CD4-positive, alpha-beta T cell treated with Interleukin-1 beta for 1 hour (primary cell): ENCODE results near the gene PDE4D.
"Not testable (repeated sequence)": the region's sequence is repeated elsewhere in the genome, so short reads cannot be mapped to it uniquely, and the experiment has no call there.

ENCODE experiments used
- DNase-seq, 2 donors: peaks; one replicate each; pipeline ENCODE4 v3.0.0-alpha.2; 2020 to 2022

PDE4D gene

DNA sequence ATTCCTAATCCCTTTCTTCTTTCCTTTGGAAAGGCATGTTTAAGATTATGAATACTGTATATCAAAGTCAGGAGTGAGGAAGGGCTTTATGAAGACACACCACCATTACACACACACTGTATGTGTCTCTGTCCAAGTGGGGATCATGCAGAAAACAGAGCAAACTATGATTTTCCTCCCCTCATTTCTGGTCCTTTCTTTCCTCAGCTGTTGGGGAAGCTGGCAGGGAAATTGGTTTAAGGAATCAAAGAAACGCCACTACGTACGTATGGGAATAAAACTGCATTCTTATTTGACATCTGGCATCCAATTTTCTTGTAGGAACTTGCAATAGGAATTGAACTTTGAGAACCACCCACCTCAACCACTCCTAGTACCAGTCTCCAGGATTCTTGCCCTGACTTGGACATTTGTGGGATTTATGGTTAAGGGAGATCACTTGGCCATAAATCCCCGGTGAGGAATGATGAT is 125.8 kb downstream of the PDE4D start:
- DNase-seq = no peak

DNA sequence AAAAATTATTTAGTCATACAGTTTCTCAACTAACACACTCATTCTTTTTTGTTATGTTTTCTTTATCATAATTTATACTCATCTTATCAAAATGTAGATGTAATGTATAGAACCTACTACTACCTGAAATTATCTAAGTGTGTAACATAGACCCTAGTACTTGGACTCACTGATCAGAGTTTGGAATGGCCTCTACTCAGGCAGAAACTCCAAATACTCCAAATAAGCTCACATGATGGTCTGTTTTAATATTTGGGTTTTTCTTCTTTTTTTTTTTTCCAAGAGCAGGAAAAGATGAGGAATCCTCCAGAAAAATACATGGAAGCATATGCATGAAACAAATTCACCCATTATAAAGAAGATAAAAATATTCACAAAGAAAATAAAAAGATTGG is 126.3 kb downstream of the PDE4D start:
- DNase-seq = no peak

GRCh38 chr5:59766427-59767210 is 126.9 kb downstream of the PDE4D start:
- DNase-seq = no peak

DNA sequence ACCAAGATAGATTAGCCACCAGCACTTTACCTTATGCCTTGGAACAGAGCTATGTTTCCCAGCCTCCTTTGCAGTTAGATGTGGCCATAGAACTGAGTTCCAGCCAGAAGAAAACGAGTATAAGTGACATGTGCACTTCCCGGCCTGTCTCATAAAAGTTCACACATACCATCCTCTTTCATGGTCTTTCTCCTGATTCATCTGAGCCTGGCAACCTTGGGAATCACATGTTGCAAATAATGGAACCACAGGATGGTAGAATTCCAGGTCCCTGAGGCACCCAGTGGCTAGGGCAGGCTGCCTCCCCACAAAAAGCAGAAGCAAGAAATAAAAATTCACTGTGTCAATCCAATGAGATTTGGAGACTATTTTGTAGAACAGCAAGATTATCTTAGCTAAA is 128.1 kb downstream of the PDE4D start:
- DNase-seq = no peak

- no peak for DNase-seq
Measured at GRCh38 chr5:59764361-59764760, 129.2 kb downstream of the PDE4D start.

DNA sequence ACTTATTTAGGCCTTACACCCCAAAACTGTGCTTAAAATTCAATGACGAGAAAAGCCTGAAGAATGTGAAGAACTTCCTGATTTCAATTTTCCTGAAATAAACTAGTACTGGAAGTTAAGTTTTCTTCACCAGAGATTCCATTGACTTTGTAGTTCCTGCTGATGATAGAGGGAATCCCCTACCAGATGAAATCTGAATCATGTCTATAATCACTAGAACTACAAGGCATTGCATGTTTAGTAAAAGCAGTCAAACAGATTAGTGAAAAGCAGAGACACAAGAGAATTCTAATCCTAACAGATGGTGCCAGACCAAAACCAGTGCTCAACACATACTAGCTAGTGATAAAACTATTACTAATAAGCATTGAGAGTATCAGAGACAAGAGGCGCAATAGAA is 130.0 kb downstream of the PDE4D start:
- DNase-seq = no peak

GRCh38 chr5:59762232-59762631 is 131.3 kb downstream of the PDE4D start:
- not testable (repeated sequence) for DNase-seq

GRCh38 chr5:59760785-59761348 is 132.7 kb downstream of the PDE4D start:
- no peak for DNase-seq

- DNase-seq = no peak
Measured at GRCh38 chr5:59759600-59760351, 133.8 kb downstream of the PDE4D start.

DNA sequence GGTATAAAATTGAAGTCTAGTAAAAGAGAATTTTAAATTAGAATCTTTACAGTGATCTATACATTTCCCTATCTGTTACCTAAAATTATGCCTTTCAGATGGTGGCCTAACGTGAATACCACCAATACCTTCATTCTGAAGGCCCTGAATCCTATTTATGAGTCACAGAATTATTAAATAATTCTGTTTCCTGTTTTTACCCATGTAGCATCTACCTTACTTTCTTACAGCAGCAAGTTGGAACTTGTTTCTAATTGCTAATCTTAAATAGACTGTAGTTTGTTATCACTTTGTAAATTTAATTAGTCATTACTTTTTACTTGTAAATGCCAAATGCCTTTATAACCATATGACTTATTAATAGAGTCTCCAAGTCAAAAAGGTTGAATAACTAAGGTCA is 135.0 kb downstream of the PDE4D start:
- no peak for DNase-seq

GRCh38 chr5:59757442-59757841 is 136.1 kb downstream of the PDE4D start:
- DNase-seq = no peak

- DNase-seq = no peak
Measured at GRCh38 chr5:59756373-59757035, 137.0 kb downstream of the PDE4D start.

GRCh38 chr5:59755476-59755875 is 138.1 kb downstream of the PDE4D start:
- DNase-seq = no peak

DNA sequence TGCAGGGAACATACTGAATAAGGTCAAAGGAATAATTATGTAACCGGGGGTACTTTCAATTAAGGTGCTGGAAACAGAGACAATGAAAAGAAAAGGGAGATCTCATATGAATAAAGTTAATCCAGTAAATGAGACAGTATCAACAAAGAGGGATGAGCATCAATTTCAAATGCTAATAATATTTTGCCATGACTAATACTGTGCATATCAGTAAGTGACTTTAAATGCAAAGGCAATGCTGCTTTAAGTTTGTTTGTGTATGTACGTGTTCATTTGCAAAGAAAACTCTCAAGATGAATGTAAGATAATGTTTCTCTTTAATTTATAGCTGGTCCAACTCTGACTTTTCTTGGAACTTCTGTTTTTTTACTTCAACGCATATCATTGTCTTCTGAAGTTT is 139.9 kb downstream of the PDE4D start:
- DNase-seq = no peak

GRCh38 chr5:59749782-59750520 is 143.6 kb downstream of the PDE4D start:
- no peak for DNase-seq

DNA sequence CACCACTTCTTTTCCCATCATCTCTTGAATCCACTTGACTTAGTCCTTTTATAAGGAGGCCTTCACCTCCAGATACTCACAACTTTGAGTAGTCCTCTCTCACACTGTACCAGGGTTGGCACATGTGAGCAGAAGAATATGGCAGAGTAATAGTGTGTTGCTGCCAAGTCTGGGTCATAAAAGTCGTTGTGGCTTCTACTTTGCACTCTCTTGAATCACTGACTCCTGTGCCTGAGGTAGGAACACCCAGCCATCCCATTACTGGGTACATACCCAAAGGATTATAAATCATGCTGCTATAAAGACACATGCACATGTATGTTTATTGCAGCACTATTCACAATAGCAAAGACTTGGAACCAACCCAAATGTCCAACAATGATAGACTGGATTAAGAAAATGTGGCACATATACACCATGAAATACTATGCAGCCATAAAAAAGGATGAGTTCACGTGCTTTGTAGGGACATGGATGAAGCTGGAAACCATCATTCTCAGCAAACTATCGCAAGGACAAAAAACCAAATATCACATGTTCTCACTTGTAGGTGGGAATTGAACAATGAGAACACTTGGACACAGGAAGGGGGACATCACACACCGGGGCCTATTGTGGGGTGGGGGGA is 145.4 kb downstream of the PDE4D start:
- DNase-seq = not testable (repeated sequence)

GRCh38 chr5:59746241-59746765 is 147.2 kb downstream of the PDE4D start:
- DNase-seq = no peak

GRCh38 chr5:59745415-59745863 is 148.1 kb downstream of the PDE4D start:
- no peak for DNase-seq

GRCh38 chr5:59744531-59744992 is 149.0 kb downstream of the PDE4D start:
- DNase-seq = no peak

DNA sequence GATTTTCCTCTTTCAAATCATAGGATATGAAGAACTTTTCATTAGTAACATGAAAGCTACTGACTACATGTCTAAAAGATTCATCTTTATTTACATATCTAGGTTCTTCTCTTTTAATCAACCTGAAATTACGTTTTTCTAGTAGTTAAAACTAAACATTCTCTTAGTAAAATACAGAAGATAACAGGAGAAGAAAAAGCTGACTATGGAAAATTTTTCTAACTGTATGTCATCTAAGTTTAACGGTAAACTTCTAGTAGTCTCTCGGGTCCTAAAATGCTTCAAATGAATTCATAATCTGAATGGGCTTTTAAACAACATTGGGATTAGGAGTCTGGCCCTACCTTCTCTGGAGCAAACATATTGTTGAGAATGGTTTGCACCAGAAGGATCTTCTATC is 151.9 kb downstream of the PDE4D start:
- DNase-seq = no peak

GRCh38 chr5:59738024-59738423 is 155.5 kb downstream of the PDE4D start:
- DNase-seq = no peak

DNA sequence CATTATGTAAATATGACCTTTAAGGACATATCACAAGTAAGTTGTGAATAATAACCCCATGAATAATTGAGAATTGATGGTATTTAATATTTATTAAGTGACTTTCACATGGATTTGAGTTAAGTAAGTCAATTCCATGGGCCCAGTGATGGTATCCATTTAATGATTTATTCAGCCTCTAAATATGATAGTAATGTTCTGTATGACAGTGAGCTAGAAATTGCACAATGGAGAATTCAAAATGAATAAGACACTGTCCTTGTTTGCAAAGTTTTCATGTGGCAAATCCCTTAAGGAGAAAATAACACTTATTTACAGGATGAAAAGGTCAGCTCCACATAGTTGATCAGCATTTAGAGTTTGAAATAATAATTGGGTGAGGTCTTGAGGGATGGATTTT is 160.7 kb downstream of the PDE4D start:
- no peak for DNase-seq
